Measurements from ENCODE around the gene ASS1.

DNA sequence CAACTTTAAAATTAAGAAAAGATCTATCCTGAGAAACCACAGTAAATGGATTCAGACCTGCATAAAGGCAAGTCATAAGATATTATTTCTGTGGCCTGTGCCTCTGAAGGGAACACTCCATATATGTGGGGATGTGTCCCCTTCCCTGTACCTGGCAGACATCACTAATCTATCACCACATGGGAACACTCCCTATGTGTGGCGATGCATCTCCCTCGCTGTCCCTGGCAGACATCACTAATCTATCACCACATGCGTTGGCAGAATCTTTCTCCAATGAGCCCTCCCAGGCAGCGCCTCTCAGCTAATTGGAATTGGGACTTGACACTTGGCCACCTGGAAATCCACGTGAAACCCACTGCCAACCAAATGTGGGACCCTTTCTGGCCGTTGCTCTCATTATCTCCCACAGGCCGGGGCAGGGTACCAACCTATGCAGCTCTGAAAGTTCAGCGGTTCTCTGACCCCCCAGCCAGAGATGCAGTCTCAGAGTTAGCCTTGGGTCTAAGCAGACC lies 25.2 kb upstream of the ASS1 start:
- TF ChIP-seq POLR2A (IDR thresholded peaks at IDR 0.05) = no peak
- TF ChIP-seq, protein P1, sequence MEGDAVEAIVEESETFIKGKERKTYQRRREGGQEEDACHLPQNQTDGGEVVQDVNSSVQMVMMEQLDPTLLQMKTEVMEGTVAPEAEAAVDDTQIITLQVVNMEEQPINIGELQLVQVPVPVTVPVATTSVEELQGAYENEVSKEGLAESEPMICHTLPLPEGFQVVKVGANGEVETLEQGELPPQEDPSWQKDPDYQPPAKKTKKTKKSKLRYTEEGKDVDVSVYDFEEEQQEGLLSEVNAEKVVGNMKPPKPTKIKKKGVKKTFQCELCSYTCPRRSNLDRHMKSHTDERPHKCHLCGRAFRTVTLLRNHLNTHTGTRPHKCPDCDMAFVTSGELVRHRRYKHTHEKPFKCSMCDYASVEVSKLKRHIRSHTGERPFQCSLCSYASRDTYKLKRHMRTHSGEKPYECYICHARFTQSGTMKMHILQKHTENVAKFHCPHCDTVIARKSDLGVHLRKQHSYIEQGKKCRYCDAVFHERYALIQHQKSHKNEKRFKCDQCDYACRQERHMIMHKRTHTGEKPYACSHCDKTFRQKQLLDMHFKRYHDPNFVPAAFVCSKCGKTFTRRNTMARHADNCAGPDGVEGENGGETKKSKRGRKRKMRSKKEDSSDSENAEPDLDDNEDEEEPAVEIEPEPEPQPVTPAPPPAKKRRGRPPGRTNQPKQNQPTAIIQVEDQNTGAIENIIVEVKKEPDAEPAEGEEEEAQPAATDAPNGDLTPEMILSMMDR (IDR thresholded peaks at IDR 0.05) = no peak

All from thyroid gland (tissue), 4 donors.